ENCODE measurements around the gene YWHAQ. TPM values are rescaled to one million over a fixed set of nuclear protein-coding genes. Genes with fewer than 3 reads are reported as not detected.
A peak's percentile ranks its signal among the peaks of the same experiment; 100 is the strongest.
"Not testable (repeated sequence)": the region's sequence is repeated elsewhere in the genome, so short reads cannot be mapped to it uniquely, and the experiment has no call there.

YWHAQ gene
- total RNA-seq, 1 donor from 2014 or later = 209 TPM

DNA sequence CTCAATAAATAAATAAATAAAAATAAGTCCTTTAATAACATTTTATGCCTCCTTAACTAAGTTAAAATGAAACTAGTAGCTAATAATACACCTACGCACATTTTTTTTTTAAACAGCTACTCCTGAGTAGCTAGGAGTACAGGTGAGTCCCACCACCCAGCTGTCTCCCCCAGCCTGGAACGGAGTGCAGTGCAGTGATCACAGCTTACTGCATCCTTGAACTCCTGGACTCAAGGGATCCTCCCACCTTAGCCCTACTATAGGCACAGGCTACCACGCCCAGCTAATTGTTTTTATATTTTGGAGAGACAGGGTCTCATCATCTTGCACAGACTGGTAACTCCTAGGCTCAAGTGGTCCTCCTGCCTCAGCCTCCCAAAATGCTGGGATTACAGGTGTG is 28.4 kb downstream of the YWHAQ start:
- intact Hi-C loops (cut with DNase I) = no loop called here
- ATAC-seq (no peak), DNase-seq (ENCODE audit: low spot score) (no peak)

GRCh38 chr2:9601397-9601796 is 29.4 kb downstream of the YWHAQ start:
- DNase-seq (ENCODE audit: low spot score) (no peak), ATAC-seq (no peak)
- intact Hi-C loops (cut with DNase I) = no loop called here

DNA sequence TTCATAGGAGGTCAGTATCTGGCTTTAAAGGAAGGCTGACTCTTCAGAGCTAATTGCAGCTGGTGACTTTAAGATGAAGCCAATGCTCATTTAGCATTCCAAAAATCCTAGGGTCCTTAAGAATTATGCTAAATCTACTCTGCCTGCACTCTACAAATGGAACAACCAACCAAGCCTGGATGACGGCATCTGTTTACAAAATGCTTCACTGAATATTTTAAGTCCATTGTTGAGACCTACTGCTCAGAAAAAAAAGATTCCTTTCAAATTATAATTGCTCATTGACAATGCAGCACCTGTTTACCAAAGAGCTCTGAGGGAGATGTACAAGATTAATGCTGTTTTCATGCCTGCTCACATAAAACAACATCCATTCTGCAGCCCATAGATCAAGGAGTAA is 31.4 kb downstream of the YWHAQ start:
- intact Hi-C loops (cut with DNase I) = no loop called here
- ATAC-seq (no peak), DNase-seq (ENCODE audit: low spot score) (no peak)

- ATAC-seq (no peak), DNase-seq (ENCODE audit: low spot score) (no peak)
- intact Hi-C loops (cut with DNase I) = no loop called here
Observed at GRCh38 chr2:9596621-9597311, 34.0 kb downstream of the YWHAQ start.

GRCh38 chr2:9595746-9596145 is 35.1 kb downstream of the YWHAQ start:
- intact Hi-C loops (cut with DNase I) = no loop called here
- peak; percentile 5 for ATAC-seq
- DNase-seq (ENCODE audit: low spot score) = no peak

GRCh38 chr2:9595256-9595655 is 35.5 kb downstream of the YWHAQ start:
- DNase-seq (ENCODE audit: low spot score); intact Hi-C loops (cut with DNase I): not testable (repeated sequence)
- ATAC-seq = peak; percentile 69

DNA sequence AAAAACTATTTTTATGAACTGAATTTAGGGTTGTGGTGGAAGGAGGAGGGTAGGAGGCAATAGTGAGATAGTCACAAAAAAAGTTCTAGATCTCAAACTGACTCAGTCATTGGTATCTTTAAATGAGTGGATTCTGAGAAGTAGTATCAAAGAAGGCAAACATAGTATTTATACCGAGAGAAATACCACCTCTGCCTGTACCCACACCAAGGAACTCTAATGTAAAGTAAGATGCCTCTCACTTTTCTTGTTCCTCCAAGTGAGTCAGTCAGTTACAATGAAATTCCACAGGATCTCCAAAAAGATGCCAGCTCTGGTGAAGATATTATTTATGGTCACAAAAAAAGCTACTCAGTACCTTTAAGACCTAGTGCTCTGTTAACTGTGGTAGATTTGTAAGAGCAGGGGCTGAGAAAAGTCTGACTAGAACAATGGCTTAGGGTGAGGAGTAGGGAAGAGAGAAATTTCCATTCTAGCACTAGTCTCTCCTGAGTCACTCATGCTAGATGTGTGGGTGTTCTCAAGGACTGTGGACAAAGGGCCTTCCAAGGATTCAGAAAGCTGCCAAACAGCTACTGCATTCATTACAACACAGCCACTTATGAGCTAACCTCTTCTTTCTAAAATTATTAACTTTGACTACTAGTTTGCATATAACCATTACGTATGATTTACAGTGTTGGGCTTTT is 36.3 kb downstream of the YWHAQ start:
- peak; percentile 93 for ATAC-seq
- no peak for DNase-seq (ENCODE audit: low spot score)
- intact Hi-C loops (cut with DNase I) = no loop called here

DNA sequence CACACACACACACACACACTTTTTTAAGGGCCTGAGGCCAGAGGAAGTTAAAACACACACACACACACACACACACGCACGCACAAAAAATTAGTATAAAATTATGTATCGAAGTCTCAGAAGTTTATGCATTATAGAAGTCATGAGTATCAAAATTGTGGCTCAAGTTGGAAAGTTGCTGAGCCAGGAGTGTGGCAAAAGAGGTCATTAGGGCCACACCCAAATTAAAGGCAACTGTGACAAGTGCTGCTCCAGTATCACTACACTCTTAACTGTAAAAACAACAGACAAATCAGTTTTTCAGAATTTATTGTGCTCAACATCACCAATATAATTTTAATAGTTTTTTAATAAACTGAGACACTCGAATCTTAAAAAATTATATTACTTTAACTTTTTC is 36.9 kb downstream of the YWHAQ start:
- ATAC-seq (no peak), DNase-seq (ENCODE audit: low spot score) (no peak)
- intact Hi-C loops (cut with DNase I) = no loop called here

- DNase-seq (ENCODE audit: low spot score) (no peak), ATAC-seq (no peak)
- intact Hi-C loops (cut with DNase I) = no loop called here
Observed at GRCh38 chr2:9592699-9593098, 38.1 kb downstream of the YWHAQ start.

DNA sequence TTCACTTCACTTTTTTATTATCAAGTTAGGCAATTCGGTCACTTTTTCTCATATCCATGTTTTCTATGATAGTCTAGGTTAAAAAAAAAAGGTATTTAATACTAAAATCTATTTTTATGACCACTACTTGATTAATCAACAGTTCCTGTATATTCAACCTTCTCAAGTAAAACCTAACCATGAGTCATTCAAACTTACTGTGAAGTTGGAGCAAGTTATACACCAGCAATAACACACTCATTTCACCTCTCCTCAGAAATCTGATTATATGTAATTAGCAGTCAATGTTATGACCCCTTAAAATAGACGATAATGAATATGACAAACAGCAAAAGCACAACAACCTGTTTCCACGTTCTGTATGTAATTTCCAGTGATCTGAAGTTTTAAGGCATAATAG is 40.2 kb downstream of the YWHAQ start:
- DNase-seq (ENCODE audit: low spot score) (no peak), ATAC-seq (no peak)
- intact Hi-C loops (cut with DNase I) = no loop called here

GRCh38 chr2:9586465-9586864 is 44.3 kb downstream of the YWHAQ start:
- intact Hi-C loops (cut with DNase I) = no loop called here

GRCh38 chr2:9585486-9585885 is 45.3 kb downstream of the YWHAQ start:
- intact Hi-C loops (cut with DNase I) = no loop called here
- no peak for DNase-seq (ENCODE audit: low spot score)
- ATAC-seq = no peak

More at GRCh38 chr2:9586465-9586864, 44.3 kb downstream of the YWHAQ start:
- ATAC-seq (no peak), DNase-seq (ENCODE audit: low spot score) (no peak)

GRCh38 chr2:9584902-9585301 is 45.9 kb downstream of the YWHAQ start:
- intact Hi-C loops (cut with DNase I); ATAC-seq; DNase-seq (ENCODE audit: low spot score): not testable (repeated sequence)

- DNase-seq (ENCODE audit: low spot score) = no peak
- intact Hi-C loops (cut with DNase I) = no loop called here
- ATAC-seq = no peak
Observed at GRCh38 chr2:9582624-9583023, 48.2 kb downstream of the YWHAQ start.

- intact Hi-C loops (cut with DNase I) = no loop called here
- ATAC-seq (peak; percentile 85), DNase-seq (ENCODE audit: low spot score) (no peak)
Observed at GRCh38 chr2:9578467-9579235, 52.1 kb downstream of the YWHAQ start.

DNA sequence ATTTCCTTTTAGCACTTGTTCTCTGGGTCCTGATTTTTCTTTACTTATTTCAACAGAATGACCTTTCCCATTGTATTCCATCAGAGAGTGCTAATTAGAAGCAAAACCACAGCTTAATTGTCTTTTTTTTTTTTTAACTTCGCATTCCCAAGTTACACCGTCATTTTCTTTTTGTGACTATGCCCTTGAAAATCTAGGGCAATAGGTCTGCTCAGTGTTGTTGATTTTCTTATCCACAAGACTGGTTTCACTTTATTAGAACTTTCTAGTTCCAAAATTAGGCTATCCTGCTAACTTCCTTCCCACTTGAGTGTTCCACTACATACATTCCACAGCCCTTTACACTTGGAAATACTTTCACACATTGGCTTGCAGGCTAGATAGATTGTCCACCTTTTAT is 56.5 kb downstream of the YWHAQ start:
- ATAC-seq (no peak), DNase-seq (ENCODE audit: low spot score) (no peak)
- intact Hi-C loops (cut with DNase I) = no loop called here

- intact Hi-C loops (cut with DNase I) = no loop called here
Observed at GRCh38 chr2:9573840-9574239, 57.0 kb downstream of the YWHAQ start.

DNA sequence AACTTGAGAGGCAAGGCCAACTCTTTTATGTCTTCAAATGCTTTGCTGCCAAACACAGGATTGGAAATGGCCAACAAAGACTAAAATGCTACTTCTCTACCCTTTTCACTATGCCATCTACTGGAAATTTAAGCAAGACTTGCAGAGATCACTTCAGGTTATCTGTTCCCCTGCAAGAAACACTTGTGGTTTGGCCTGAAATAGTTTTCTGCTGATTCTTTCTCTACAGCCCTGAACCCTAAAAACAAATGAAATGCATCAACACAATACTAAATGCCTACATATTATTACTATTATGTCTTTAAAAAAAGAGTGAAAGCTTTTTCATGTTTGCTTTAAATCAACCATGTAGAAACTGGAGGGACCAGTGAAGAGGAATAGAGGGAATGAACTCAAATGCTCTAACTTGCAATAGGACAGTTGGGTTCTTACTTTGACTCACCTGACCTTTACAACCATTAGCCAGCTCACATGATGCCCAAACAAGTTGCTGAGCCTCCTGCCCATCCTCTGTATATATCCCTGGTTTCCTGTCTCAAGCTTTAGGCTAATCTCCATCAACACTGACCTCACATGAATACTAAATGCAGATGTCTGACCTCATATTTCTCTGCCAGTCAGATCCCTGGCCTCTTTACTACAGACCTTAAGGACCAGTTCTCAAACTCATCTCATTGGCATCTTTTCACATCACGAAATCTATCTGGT is 57.6 kb downstream of the YWHAQ start:
- intact Hi-C loops (cut with DNase I) = no loop called here
- no peak for DNase-seq (ENCODE audit: low spot score)
- no peak for ATAC-seq

More at GRCh38 chr2:9573840-9574239, 57.0 kb downstream of the YWHAQ start:
- ATAC-seq (no peak), DNase-seq (ENCODE audit: low spot score) (no peak)
